OCI-LY3 (cell line): ENCODE results near the gene GPR26.

Experiments
- H2AFZ ChIP-seq: fragments of 200-600, 300-600 bp; shearing (Covaris generic); 2 replicates; pipeline ENCODE4 v1.6.0; 2014; ENCODE audit warnings: antibody characterized with exemption, low read depth, low read length
- H3K27ac ChIP-seq: fragments of 200-600, 300-600 bp; sonication (generic); 2 replicates; pipeline ENCODE4 v1.5.1; 2014; ENCODE audit warnings: mild to moderate bottlenecking, low read length, moderate library complexity, mixed read lengths
- H3K27me3 ChIP-seq: fragments of 200-600, 300-600 bp; sonication (generic); 2 replicates; pipeline ENCODE4 v1.6.1; 2014; ENCODE audit warnings: low read depth, low read length, mixed read lengths
- H3K36me3 ChIP-seq: fragments of 200-600, 300-600 bp; sonication (generic); replicated peaks from 2 replicates; pipeline ENCODE3; 2014; ENCODE audit warnings: low read depth, low read length, mixed read lengths
- H3K4me1 ChIP-seq: fragments of 300-600, 200-600 bp; sonication (generic); 2 replicates; pipeline ENCODE4 v1.6.1; 2014; ENCODE audit warnings: low read length, mixed read lengths
- H3K4me2 ChIP-seq: fragments of 200-600, 300-600 bp; sonication (generic); 2 replicates; pipeline ENCODE4 v1.6.1; 2014; ENCODE audit warnings: low read length, mixed read lengths
- H3K4me3 ChIP-seq: fragments of 300-600, 200-600 bp; sonication (generic); 2 replicates; pipeline ENCODE4 v1.5.1; 2014; ENCODE audit warnings: antibody characterized with exemption, mild to moderate bottlenecking, low read length, moderate library complexity
- H3K79me2 ChIP-seq: fragments of 300-600, 200-600 bp; shearing (Covaris generic); 2 replicates; pipeline ENCODE4 v1.6.1; 2014; ENCODE audit warnings: mild to moderate bottlenecking, low read length, mixed read lengths
- H3K9ac ChIP-seq: fragments of 300-600, 200-600 bp; shearing (Covaris generic); 2 replicates; pipeline ENCODE4 v1.6.0; 2014; ENCODE audit warnings: mild to moderate bottlenecking, low read length, moderate library complexity
- H3K9me3 ChIP-seq: fragments of 200-600, 300-600 bp; shearing (Covaris generic); 2 replicates; pipeline ENCODE4 v1.6.1; 2014; ENCODE audit warnings: low read length, mixed read lengths; ENCODE audit not compliant: insufficient read depth
- H4K20me1 ChIP-seq: fragments of 200-600, 300-600 bp; sonication (generic); 2 replicates; pipeline ENCODE4 v1.6.1; 2016; ENCODE audit warnings: low read length, mixed read lengths; ENCODE audit not compliant: insufficient read depth
- EZH2phosphoT487 ChIP-seq: fragments of 200-600 bp; shearing (Covaris generic); IDR thresholded peaks from 2 replicates; pipeline ENCODE4 v1.6.1; 2018; ENCODE audit warnings: antibody characterized with exemption, mixed run types, low read depth
- TF ChIP-seq, protein P1 (sequence below): fragments of 200-600, 300-600 bp; sonication (generic); IDR thresholded peaks from 2 replicates; pipeline ENCODE4 v1.5.1; 2014; ENCODE audit warnings: antibody characterized with exemption, low read length, low read depth

GPR26 gene

DNA sequence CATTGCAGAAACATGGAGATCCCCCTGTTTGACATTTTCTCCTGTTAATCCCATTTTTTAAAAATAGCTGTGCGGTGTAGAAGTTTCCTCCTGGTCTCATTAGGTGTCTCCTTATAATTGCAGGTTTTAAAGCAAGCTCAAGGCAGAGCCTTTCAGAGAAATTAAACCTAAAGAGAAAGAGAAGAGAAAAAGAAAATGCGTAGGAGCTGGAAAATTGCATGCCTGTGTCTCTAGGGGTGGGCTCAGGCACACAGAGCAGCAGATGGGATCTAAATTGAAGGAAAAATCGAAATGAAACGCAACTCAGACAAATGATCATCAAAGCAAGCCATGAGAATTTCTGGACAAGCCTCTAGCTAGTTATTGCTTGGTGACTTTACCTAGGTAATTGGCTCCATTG is 40.1 kb downstream of the GPR26 start:
- Histone ChIP-seq H3K27me3 (0 out of 2 replicates have a peak, but pooled peaks cover 4% of the 10 kb centered on the region), H3K4me1 (no peaks in the 10 kb centered on the region), H3K79me2 (no peaks in the 10 kb centered on the region), H3K4me2 (no peak overlapping the region), H3K4me3 (no peak overlapping the region), H3K9ac (no peak overlapping the region), H2AFZ (no peak overlapping the region), H3K27ac (no peak overlapping the region), H3K9me3 (no peaks in the 10 kb centered on the region), H4K20me1 (no peaks in the 10 kb centered on the region), H3K36me3 (no peaks in the 10 kb centered on the region)
- no peak for TF ChIP-seq EZH2phosphoT487
- TF ChIP-seq, protein P1, sequence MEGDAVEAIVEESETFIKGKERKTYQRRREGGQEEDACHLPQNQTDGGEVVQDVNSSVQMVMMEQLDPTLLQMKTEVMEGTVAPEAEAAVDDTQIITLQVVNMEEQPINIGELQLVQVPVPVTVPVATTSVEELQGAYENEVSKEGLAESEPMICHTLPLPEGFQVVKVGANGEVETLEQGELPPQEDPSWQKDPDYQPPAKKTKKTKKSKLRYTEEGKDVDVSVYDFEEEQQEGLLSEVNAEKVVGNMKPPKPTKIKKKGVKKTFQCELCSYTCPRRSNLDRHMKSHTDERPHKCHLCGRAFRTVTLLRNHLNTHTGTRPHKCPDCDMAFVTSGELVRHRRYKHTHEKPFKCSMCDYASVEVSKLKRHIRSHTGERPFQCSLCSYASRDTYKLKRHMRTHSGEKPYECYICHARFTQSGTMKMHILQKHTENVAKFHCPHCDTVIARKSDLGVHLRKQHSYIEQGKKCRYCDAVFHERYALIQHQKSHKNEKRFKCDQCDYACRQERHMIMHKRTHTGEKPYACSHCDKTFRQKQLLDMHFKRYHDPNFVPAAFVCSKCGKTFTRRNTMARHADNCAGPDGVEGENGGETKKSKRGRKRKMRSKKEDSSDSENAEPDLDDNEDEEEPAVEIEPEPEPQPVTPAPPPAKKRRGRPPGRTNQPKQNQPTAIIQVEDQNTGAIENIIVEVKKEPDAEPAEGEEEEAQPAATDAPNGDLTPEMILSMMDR, result no peak

DNA sequence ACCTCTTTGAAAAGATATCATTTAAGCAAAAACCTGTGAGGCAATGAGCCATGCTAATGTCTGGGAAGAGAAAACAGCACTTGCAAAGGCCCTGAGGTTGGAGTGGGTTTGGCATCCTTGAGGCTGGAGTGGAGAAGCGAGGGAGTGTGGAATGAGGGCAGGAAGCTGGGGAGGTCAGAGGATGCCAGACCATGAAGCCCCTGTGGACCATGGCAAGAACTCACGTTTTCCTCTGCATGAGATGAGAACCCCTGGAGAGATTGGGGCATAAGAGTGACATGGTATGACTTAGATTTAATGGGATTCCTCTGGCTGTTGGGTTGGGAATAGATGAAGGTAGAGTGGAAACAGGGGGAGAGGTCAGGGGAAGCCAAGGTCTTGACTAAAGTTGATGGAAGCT is 49.4 kb downstream of the GPR26 start:
- Histone ChIP-seq H4K20me1 (no peaks in the 10 kb centered on the region), H3K9ac (no peak overlapping the region), H2AFZ (no peak overlapping the region), H3K36me3 (no peaks in the 10 kb centered on the region), H3K27ac (no peak overlapping the region), H3K79me2 (no peaks in the 10 kb centered on the region), H3K4me2 (no peak overlapping the region), H3K9me3 (no peaks in the 10 kb centered on the region), H3K27me3 (no peaks in the 10 kb centered on the region), H3K4me1 (no peaks in the 10 kb centered on the region), H3K4me3 (no peak overlapping the region)
- TF ChIP-seq, protein P1, result no peak
- no peak for TF ChIP-seq EZH2phosphoT487

DNA sequence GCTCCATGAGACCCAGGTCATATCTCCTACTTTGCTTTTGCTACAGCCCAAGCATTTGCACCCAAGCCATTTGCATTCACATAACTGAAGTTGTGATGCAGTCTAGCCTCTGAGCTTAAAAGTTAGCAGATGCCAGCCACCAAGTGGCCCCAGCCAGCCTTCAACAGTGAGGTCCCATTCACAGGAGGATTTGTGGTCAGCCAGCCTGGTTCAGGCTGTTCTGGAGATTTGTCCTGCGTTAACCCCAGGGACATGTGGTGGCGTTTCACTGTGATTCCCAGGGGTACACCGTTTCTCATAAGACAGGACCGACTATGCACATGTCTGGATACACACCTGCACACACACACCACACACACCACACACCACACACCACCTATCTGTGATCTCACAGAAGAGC is 51.2 kb downstream of the GPR26 start:
- Histone ChIP-seq H3K79me2 (no peaks in the 10 kb centered on the region), H3K27ac (no peak overlapping the region), H4K20me1 (no peaks in the 10 kb centered on the region), H2AFZ (no peak overlapping the region), H3K4me1 (no peaks in the 10 kb centered on the region), H3K27me3 (no peaks in the 10 kb centered on the region; the same call in 1 of the 2 replicates), H3K9ac (no peak overlapping the region), H3K36me3 (no peaks in the 10 kb centered on the region), H3K4me2 (no peak overlapping the region), H3K4me3 (no peak overlapping the region), H3K9me3 (no peaks in the 10 kb centered on the region)
- TF ChIP-seq EZH2phosphoT487, result no peak
- TF ChIP-seq, protein P1, result no peak

DNA sequence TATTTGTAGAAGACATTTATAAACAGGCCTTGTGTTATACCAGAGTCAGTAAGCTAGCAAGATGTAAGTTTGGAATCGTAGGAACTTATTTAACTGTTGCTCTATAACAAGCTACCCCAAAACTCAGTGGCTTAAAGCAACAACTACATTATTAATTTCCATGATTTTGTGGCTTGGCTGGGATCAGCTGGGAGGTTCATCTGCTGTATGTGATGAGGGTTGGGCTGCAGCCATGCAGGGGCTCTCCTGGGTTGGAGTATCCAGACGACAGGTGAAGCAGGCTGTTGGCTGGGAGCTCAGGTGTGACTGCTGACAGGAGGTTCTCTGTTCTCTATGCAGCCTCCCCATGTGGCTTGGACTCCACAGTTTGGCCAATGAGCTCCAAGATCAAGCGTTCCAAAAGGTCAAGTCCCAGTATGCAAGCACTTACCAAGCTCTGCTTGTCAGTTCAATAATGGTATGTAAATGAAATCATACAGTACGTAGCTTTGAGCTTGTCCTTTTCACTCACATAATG is 52.4 kb downstream of the GPR26 start:
- Histone ChIP-seq H3K27me3 (no peaks in the 10 kb centered on the region; the same call in 1 of the 2 replicates), H2AFZ (no peak overlapping the region), H3K36me3 (no peaks in the 10 kb centered on the region), H3K79me2 (no peaks in the 10 kb centered on the region), H3K9me3 (no peaks in the 10 kb centered on the region), H3K4me2 (no peak overlapping the region), H3K9ac (no peak overlapping the region), H3K27ac (no peak overlapping the region), H3K4me1 (no peaks in the 10 kb centered on the region), H4K20me1 (no peaks in the 10 kb centered on the region), H3K4me3 (no peak overlapping the region)
- TF ChIP-seq EZH2phosphoT487, result no peak
- TF ChIP-seq, protein P1, result no peak
